HG03342 (cell line): ENCODE data around the gene AFF3.
"Not testable (repeated sequence)": the region's sequence is repeated elsewhere in the genome, so short reads cannot be mapped to it uniquely, and the experiment has no call there.

Experiments used
- ATAC-seq: cut with Tn5 transposase; IDR thresholded peaks from one replicate; pipeline ENCODE4 v1.9.1; 2021; ENCODE audit warnings: mild to moderate bottlenecking, moderate library complexity; ENCODE audit not compliant: unreplicated experiment

AFF3 gene

GRCh38 chr2:100109986-100110613 lies 32.3 kb downstream of the AFF3 start:
- ATAC-seq = no peak

GRCh38 chr2:100108648-100109020 lies 33.8 kb downstream of the AFF3 start:
- ATAC-seq = not testable (repeated sequence)

- ATAC-seq = no peak
Observed at GRCh38 chr2:100107906-100108647, 34.3 kb downstream of the AFF3 start.

GRCh38 chr2:100107440-100107839 lies 35.0 kb downstream of the AFF3 start:
- ATAC-seq = no peak

GRCh38 chr2:100106460-100106859 lies 35.9 kb downstream of the AFF3 start:
- ATAC-seq = no peak

- ATAC-seq = no peak
Observed at GRCh38 chr2:100105678-100106054, 36.7 kb downstream of the AFF3 start.

GRCh38 chr2:100104718-100105677 lies 37.4 kb downstream of the AFF3 start:
- no peak for ATAC-seq

GRCh38 chr2:100104265-100104664 lies 38.1 kb downstream of the AFF3 start:
- ATAC-seq = not testable (repeated sequence)

GRCh38 chr2:100103527-100104252 lies 38.7 kb downstream of the AFF3 start:
- ATAC-seq = not testable (repeated sequence)

- not testable (repeated sequence) for ATAC-seq
Observed at GRCh38 chr2:100102466-100103180, 39.8 kb downstream of the AFF3 start.

GRCh38 chr2:100098855-100099254 lies 43.5 kb downstream of the AFF3 start:
- ATAC-seq = not testable (repeated sequence)

GRCh38 chr2:100097611-100098294 lies 44.6 kb downstream of the AFF3 start:
- ATAC-seq = not testable (repeated sequence)

GRCh38 chr2:100095845-100096244 lies 46.5 kb downstream of the AFF3 start:
- not testable (repeated sequence) for ATAC-seq

GRCh38 chr2:100091807-100092206 lies 50.6 kb downstream of the AFF3 start:
- not testable (repeated sequence) for ATAC-seq

GRCh38 chr2:100085744-100086143 lies 56.6 kb downstream of the AFF3 start:
- not testable (repeated sequence) for ATAC-seq

GRCh38 chr2:100083421-100084216 lies 58.8 kb downstream of the AFF3 start:
- ATAC-seq = not testable (repeated sequence)

- ATAC-seq = not testable (repeated sequence)
Observed at GRCh38 chr2:100082302-100082978, 60.0 kb downstream of the AFF3 start.

- no peak for ATAC-seq
Observed at GRCh38 chr2:100077935-100078334, 64.5 kb downstream of the AFF3 start.
